K562 (cell line): ENCODE results near the gene BACE1. TPM values are rescaled to one million over a fixed set of nuclear protein-coding genes. Genes with fewer than 3 reads are reported as not detected.
A peak's percentile ranks its signal among the peaks of the same experiment; 100 is the strongest.

Experiments used
- ATAC-seq: fragments of 200-7000 bp; cut with Tn5 transposase; 3 replicates; pipeline ENCODE4 v1.9.1; 2020; ENCODE audit warnings: moderate library complexity
- BruUV-seq: library from RNA; stranded (reverse); fragments of 400-500 nt; replicated peaks from 2 replicates; lab custom pipeline; 2021; lab: Mats Ljungman, UMichigan
- CTCF ChIA-PET: fragments of 300-600 bp; formaldehyde crosslinking; extraction: SDS; loops from one replicate; lab custom pipeline; 2021; ENCODE audit warnings: low intra/inter-chr PET ratio; lab: Yijun Ruan, JAX
- POLR2A ChIA-PET: fragments of 300-600, 350-650 bp; sonication (Branson Sonifier 250); formaldehyde crosslinking; extraction: SDS; loops from one replicate; lab custom pipeline; 2021; ENCODE audit warnings: antibody characterized with exemption, inconsistent platforms; lab: Yijun Ruan, JAX
- DNase-seq, 4 experiments: peaks; one replicate each; pipeline versions ENCODE4 v3.0.0 to v3.0.0-alpha.2; 2011 to 2018; ENCODE audit warnings: low spot score in 3 of 4, mixed read lengths in 3 of 4; ENCODE audit errors: extremely low read depth in 1 of 4
- FAIRE-seq: peaks from 2 replicates; lab custom pipeline; 2011; peaks lifted over from hg19 to GRCh38; lab: Jason Lieb, UNC
- H2AFZ ChIP-seq: 2 replicates; pipeline ENCODE4 v1.6.0; 2011; ENCODE audit warnings: low read depth, low read length, control low read depth, inconsistent platforms
- H3K27ac ChIP-seq: fragments of 200-600 bp; 3 replicates; pipeline ENCODE4 v1.8.0; 2011; ENCODE audit warnings: low read depth, mild to moderate bottlenecking, control low read depth, inconsistent platforms, low read length, moderate library complexity, mixed read lengths; ENCODE audit errors: extremely low read depth
- H3K27me3 ChIP-seq, 2 experiments: fragments of 300-600 bp in 1 of 2; 2 replicates in 1 of 2; 3 replicates in 1 of 2; pipeline versions ENCODE4 v1.6.0 to v1.8.0; 2011; ENCODE audit warnings: inconsistent platforms in 2 of 2, low read length in 2 of 2, mild to moderate bottlenecking in 1 of 2, mixed read lengths in 1 of 2, moderate library complexity in 1 of 2; ENCODE audit not compliant: control insufficient read depth in 2 of 2, insufficient read depth in 2 of 2
- H3K36me3 ChIP-seq: fragments of 300-600 bp; 3 replicates; pipeline ENCODE4 v1.8.0; 2011; ENCODE audit warnings: mild to moderate bottlenecking, low read length, inconsistent platforms; ENCODE audit not compliant: control insufficient read depth, insufficient read depth
- H3K4me1 ChIP-seq, 2 experiments: fragments of 200-600 bp in 1 of 2; replicated peaks in 1 of 2; 2 replicates in 1 of 2; 3 replicates in 1 of 2; pipeline versions ENCODE4 v1.5.1 to v1.8.0; 2011; ENCODE audit warnings: inconsistent platforms in 2 of 2, low read length in 2 of 2, mild to moderate bottlenecking in 1 of 2, mixed read lengths in 1 of 2, moderate library complexity in 1 of 2; ENCODE audit not compliant: control insufficient read depth in 2 of 2, insufficient read depth in 2 of 2
- H3K4me2 ChIP-seq: 2 replicates; pipeline ENCODE4 v1.6.1; 2011; ENCODE audit warnings: low read length, control low read depth, inconsistent platforms, mixed read lengths; ENCODE audit not compliant: insufficient read depth
- H3K4me3 ChIP-seq: fragments of 200-600 bp; sonication (generic), shearing (Covaris generic); 2 replicates; pipeline ENCODE4 v1.5.1; 2016; ENCODE audit warnings: control low read depth, inconsistent platforms
- H3K79me2 ChIP-seq: fragments of 200-600 bp; 3 replicates; pipeline ENCODE4 v1.8.0; 2011; ENCODE audit warnings: low read length, inconsistent platforms; ENCODE audit not compliant: control insufficient read depth, insufficient read depth
- H3K9ac ChIP-seq, 2 experiments: 2 replicates each; pipeline versions ENCODE4 v1.6.0 to v1.6.1; 2011; ENCODE audit warnings: low read depth in 2 of 2, low read length in 2 of 2, control low read depth in 1 of 2, inconsistent platforms in 1 of 2, mild to moderate bottlenecking in 1 of 2, mixed read lengths in 1 of 2; ENCODE audit not compliant: insufficient read depth in 1 of 2
- H3K9me1 ChIP-seq: one replicate; pipeline ENCODE4 v1.6.0; 2011; ENCODE audit warnings: inconsistent platforms, mild to moderate bottlenecking, low read length, moderate library complexity; ENCODE audit not compliant: control insufficient read depth, insufficient read depth
- H3K9me3 ChIP-seq: replicated peaks from 2 replicates; pipeline ENCODE4 v1.5.1; 2011; ENCODE audit warnings: low read depth, low read length, inconsistent platforms; ENCODE audit not compliant: control insufficient read depth, insufficient read depth
- H4K20me1 ChIP-seq: replicated peaks from 2 replicates; pipeline ENCODE4 v1.6.1; 2011; ENCODE audit warnings: low read length, inconsistent platforms, mixed read lengths; ENCODE audit not compliant: control insufficient read depth, insufficient read depth
- ARID1B ChIP-seq: fragments of 450-650 bp; IDR thresholded peaks from 2 replicates; pipeline ENCODE4 v1.6.1; 2016; ENCODE audit warnings: antibody characterized with exemption, mild to moderate bottlenecking, inconsistent platforms
- CBX1 ChIP-seq: sonication (generic); IDR thresholded peaks from 2 replicates; pipeline ENCODE4 v1.6.1; 2016; ENCODE audit warnings: antibody characterized with exemption, low read depth, mild to moderate bottlenecking
- HIVEP1 ChIP-seq: fragments of 250-450 bp; sonication (Bioruptor Pico); IDR thresholded peaks from 2 replicates; pipeline ENCODE4 v1.4.0; 2020; ENCODE audit warnings: mild to moderate bottlenecking
- HMG20B ChIP-seq: fragments of 250-450 bp; sonication (Bioruptor Pico); IDR thresholded peaks from 2 replicates; pipeline ENCODE4 v1.5.0; 2021; ENCODE audit warnings: mild to moderate bottlenecking
- MAFK ChIP-seq: IDR thresholded peaks from 2 replicates; pipeline ENCODE4 v1.6.1; 2011; ENCODE audit warnings: low read length, improper control_type of control experiment
- MEF2D ChIP-seq: conservative IDR thresholded peaks from 2 replicates; pipeline ENCODE4 v1.6.1; 2016; ENCODE audit warnings: low read depth, missing genetic modification characterization, missing compliant biosample characterization
- NFE2L1 ChIP-seq: fragments of 450-650 bp; IDR thresholded peaks from 2 replicates; pipeline ENCODE4 v1.6.1; 2016; ENCODE audit warnings: missing genetic modification characterization, low read depth, mild to moderate bottlenecking, missing compliant biosample characterization, moderate library complexity, borderline replicate concordance
- PTBP1 ChIP-seq: fragments of 200-400 bp; formaldehyde crosslinking; IDR thresholded peaks from 2 replicates; pipeline ENCODE4 v1.6.1; 2017; ENCODE audit warnings: low read depth, low read length
- RFX7 ChIP-seq: fragments of 250-450 bp; sonication (Bioruptor Pico); IDR thresholded peaks from 2 replicates; pipeline ENCODE4 v1.5.1; 2021; ENCODE audit warnings: mild to moderate bottlenecking
- TOE1 ChIP-seq, 2 experiments: fragments of 450-650 bp in 1 of 2; sonication (generic) in 1 of 2; formaldehyde crosslinking in 1 of 2; IDR thresholded peaks; 2 replicates each; pipeline versions ENCODE4 v1.7.1 to v1.8.0; 2016 to 2022; ENCODE audit warnings: borderline replicate concordance in 2 of 2, mild to moderate bottlenecking in 2 of 2, antibody characterized with exemption in 1 of 2, inconsistent platforms in 1 of 2, low read depth in 1 of 2, missing genetic modification reagents in 1 of 2, moderate library complexity in 1 of 2
- ZNF24 ChIP-seq: fragments of 450-650 bp; IDR thresholded peaks from 2 replicates; pipeline ENCODE4 v1.6.1; 2016
- ZZZ3 ChIP-seq: fragments of 450-650 bp; IDR thresholded peaks from 2 replicates; pipeline ENCODE4 v1.6.1; 2016; ENCODE audit warnings: antibody characterized with exemption, mild to moderate bottlenecking, moderate library complexity
- WGBS: fragments of 100-300 bp; shearing (Covaris generic); methylation state at CpG from one replicate; pipeline ENCODE4 v1.1.6; 2016; ENCODE audit warnings: low coverage, mixed read lengths; ENCODE audit not compliant: insufficient coverage; ENCODE audit errors: missing lambda C conversion rate; 5-methylcytosine and 5-hydroxymethylcytosine counted together
- in situ Hi-C: fragments of 300-500 bp; cut with MboI; formaldehyde crosslinking; loops from 4 replicates; pipeline ENCODE4 v1.15.0; 2018; ENCODE audit warnings: inconsistent platforms, mixed read lengths
- intact Hi-C: fragments of 100-400 bp; cut with micrococcal nuclease; formaldehyde crosslinking; loops from 2 replicates; pipeline ENCODE4 v1.14.2; 2022
- polyA plus RNA-seq, 8 experiments: library from polyadenylated mRNA; depleted of rRNA in 4 of 8; stranded (reverse) in 5 of 8; unstranded in 3 of 8; fragments of >200 nt; fragmentation: Nextera tagmentation in 2 of 8; fragmentation: Illumina TruSeq in 1 of 8; extraction: Ambion mirVana in 2 of 8; extraction: Trizol in 1 of 8; gene quantifications; 2 replicates each; pipeline versions ENCODE4 v1.2.1 to v1.2.3, GENCODE V29; 2011 to 2014; ENCODE audit warnings: inconsistent platforms in 1 of 8, missing spikeins in 1 of 8
- total RNA-seq, 7 experiments: library from RNA; depleted of rRNA in 6 of 7; stranded (reverse); fragments of >200 nt in 6 of 7; fragmentation: Illumina TruSeq in 2 of 7; extraction: Trizol in 2 of 7; gene quantifications; 2 replicates each; pipeline versions ENCODE4 v1.2.1 to v1.2.3, GENCODE V29; 2011 to 2021; ENCODE audit warnings: low replicate concordance in 1 of 7
- TF ChIP-seq, protein P1 (sequence below): sonication (generic); formaldehyde crosslinking; IDR thresholded peaks from 2 replicates; pipeline ENCODE4 v1.4.0; 2020; ENCODE audit warnings: mild to moderate bottlenecking, missing genetic modification reagents
- TF ChIP-seq, protein P2 (sequence below): fragments of 450-650 bp; formaldehyde crosslinking; IDR thresholded peaks from 2 replicates; pipeline ENCODE4 v1.4.0; 2022; ENCODE audit warnings: missing genetic modification characterization

The BACE1 gene
- total and polyA plus RNA-seq, 9 of the 15 experiments (the other 6 are each of a cell fraction or from before 2014, with no cell fraction given): 0.01 to 0.25 (median 0.16) TPM; not detected in 5

DNA sequence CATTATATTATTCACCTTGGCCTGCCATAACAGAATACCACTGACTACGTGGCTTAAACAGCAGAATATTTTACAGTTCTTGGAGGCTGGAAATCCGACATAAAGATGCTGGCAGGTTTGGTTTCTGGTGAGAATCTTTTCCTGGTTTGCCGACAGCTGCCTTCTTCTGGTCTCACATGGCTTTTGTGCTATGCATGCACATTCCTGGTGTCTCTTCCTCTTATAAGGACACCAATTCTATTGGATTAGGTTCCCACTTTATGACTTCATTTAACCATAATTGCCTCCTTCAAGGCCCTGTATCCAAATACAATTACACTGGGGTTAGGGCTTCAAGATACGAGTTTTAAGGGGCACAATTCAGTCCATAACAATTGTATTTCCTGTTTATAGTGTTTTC lies 66.5 kb downstream of the BACE1 start:
- ATAC-seq (no peak), DNase-seq (no peak), FAIRE-seq (no peak)
- peaks cover 53% of the 10 kb centered on the region for H3K36me3 ChIP-seq
- no peak overlapping the region for H3K27ac ChIP-seq
- no TSS peak for BruUV-seq
- H3K9ac ChIP-seq: no peak overlapping the region
- intact Hi-C loops: no loop called here
- no peaks in the 10 kb centered on the region for H4K20me1 ChIP-seq
- POLR2A ChIA-PET: no interaction called here
- in situ Hi-C loops: loop anchor here (25.0 kb wide), 1 partner anchor 737 kb away; no protein-coding TSS in a partner anchor
- H3K79me2 ChIP-seq: no peaks in the 10 kb centered on the region
- no peak overlapping the region for H2AFZ ChIP-seq
- no peak overlapping the region for H3K4me3 ChIP-seq
- H3K9me3 ChIP-seq: no peaks in the 10 kb centered on the region
- peaks cover 0 to 5% of the 10 kb centered on the region in 2 experiments; a peak in 2 of 5 replicates for H3K4me1 ChIP-seq
- no peaks in the 10 kb centered on the region for H3K9me1 ChIP-seq
- H3K4me2 ChIP-seq: no peak overlapping the region
- TF ChIP-seq ZNF24: peak; percentile 41; the same call in 1 of the 2 replicates
- no peak for TF ChIP-seq HIVEP1
- TF ChIP-seq TOE1 (IDR thresholded peaks at IDR 0.05; ENCODE audit: borderline replicate concordance): no peak
- TF ChIP-seq TOE1 (CRISPR knock-in tag; IDR thresholded peaks at IDR 0.05; ENCODE audit: borderline replicate concordance, low read depth): no peak
- CTCF ChIA-PET: no interaction called here
- 90% methylated on average over 4 of the region's 4 CpGs for WGBS
- no peaks in the 10 kb centered on the region for H3K27me3 ChIP-seq

DNA sequence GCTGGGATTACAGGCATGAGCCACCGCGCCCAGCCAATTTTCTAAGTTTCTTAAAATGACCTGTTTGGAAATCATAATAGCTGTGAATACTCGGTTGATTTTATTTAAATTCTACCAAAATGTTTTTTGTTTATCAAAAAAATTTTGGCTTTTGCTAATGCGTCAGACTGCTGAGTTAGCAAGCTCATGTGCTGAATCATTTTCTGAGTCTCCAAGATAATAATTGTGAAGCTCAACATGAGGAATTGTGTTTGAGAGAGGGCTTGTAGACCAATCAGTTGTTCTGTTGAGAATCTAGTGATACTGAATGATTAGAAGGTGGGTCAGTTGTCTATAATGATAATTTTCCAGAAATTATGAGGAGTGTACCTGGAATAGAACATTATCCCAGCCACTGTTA lies 67.7 kb downstream of the BACE1 start:
- FAIRE-seq: no peak
- H3K4me1 ChIP-seq: peaks cover 0 to 5% of the 10 kb centered on the region in 2 experiments; a peak in 2 of 5 replicates
- in situ Hi-C loops: loop anchor here (25.0 kb wide), 1 partner anchor 736 kb away; no protein-coding TSS in a partner anchor
- TF ChIP-seq MAFK: peak; percentile 80
- TF ChIP-seq PTBP1: no peak
- TF ChIP-seq, protein P1, sequence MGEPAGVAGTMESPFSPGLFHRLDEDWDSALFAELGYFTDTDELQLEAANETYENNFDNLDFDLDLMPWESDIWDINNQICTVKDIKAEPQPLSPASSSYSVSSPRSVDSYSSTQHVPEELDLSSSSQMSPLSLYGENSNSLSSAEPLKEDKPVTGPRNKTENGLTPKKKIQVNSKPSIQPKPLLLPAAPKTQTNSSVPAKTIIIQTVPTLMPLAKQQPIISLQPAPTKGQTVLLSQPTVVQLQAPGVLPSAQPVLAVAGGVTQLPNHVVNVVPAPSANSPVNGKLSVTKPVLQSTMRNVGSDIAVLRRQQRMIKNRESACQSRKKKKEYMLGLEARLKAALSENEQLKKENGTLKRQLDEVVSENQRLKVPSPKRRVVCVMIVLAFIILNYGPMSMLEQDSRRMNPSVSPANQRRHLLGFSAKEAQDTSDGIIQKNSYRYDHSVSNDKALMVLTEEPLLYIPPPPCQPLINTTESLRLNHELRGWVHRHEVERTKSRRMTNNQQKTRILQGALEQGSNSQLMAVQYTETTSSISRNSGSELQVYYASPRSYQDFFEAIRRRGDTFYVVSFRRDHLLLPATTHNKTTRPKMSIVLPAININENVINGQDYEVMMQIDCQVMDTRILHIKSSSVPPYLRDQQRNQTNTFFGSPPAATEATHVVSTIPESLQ (CRISPR knock-in tag): no peak
- TF ChIP-seq, protein P2, sequence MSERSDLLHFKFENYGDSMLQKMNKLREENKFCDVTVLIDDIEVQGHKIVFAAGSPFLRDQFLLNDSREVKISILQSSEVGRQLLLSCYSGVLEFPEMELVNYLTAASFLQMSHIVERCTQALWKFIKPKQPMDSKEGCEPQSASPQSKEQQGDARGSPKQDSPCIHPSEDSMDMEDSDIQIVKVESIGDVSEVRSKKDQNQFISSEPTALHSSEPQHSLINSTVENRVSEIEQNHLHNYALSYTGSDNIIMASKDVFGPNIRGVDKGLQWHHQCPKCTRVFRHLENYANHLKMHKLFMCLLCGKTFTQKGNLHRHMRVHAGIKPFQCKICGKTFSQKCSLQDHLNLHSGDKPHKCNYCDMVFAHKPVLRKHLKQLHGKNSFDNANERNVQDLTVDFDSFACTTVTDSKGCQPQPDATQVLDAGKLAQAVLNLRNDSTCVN: no peak
- TF ChIP-seq NFE2L1 (tag): no peak
- TF ChIP-seq ARID1B: peak; percentile 46
- no peak for TF ChIP-seq MEF2D (tag)
- no peak for TF ChIP-seq RFX7 (CRISPR knock-in tag)
- TF ChIP-seq CBX1: no peak
- no peak for TF ChIP-seq ZZZ3
- TF ChIP-seq HMG20B (CRISPR knock-in tag): no peak

More for the DNA sequence above, 67.7 kb downstream of the BACE1 start:
- Histone ChIP-seq H3K27me3 (no peaks in the 10 kb centered on the region), H4K20me1 (no peaks in the 10 kb centered on the region), H3K9ac (no peak overlapping the region), H2AFZ (no peak overlapping the region), H3K27ac (no peak overlapping the region), H3K4me3 (no peak overlapping the region), H3K4me2 (no peak overlapping the region), H3K9me3 (no peaks in the 10 kb centered on the region), H3K9me1 (no peaks in the 10 kb centered on the region), H3K36me3 (peaks cover 59% of the 10 kb centered on the region), H3K79me2 (no peaks in the 10 kb centered on the region)
- ChIA-PET POLR2A (interaction anchor here (0.7 to 1.9 kb wide), 2 partner anchors 11 to 461 kb away, joined by 3 to 6 read pairs; no protein-coding TSS in a partner anchor), CTCF (no interaction called here)
- ATAC-seq (peak; percentile 58; the same call in 2 of the 3 replicates), DNase-seq (peak; percentile 25 to 36 (median 32))
- intact Hi-C loops: no loop called here
- BruUV-seq: no TSS peak
- WGBS: 60% methylated on average over 4 of the region's 4 CpGs
